CD4-positive, alpha-beta T cell (primary cell): ENCODE results near the gene CCDC33. TPM values are rescaled to one million over a fixed set of nuclear protein-coding genes. Genes with fewer than 3 reads are reported as not detected.

Source experiments
- ATAC-seq: fragments of 200-7000 bp; cut with Tn5 transposase; one replicate; pipeline ENCODE4 v1.10.0; 2022; ENCODE audit warnings: mild to moderate bottlenecking; ENCODE audit not compliant: poor library complexity
- CTCF ChIA-PET: fragments of 350-600 bp; sonication (Branson Sonifier 250); formaldehyde crosslinking; loops from one replicate; lab custom pipeline; 2021; ENCODE audit warnings: antibody characterized with exemption, inconsistent platforms; lab: Charles Lee
- POLR2A ChIA-PET: fragments of 350-600 bp; sonication (Branson Sonifier 250); formaldehyde crosslinking; loops from one replicate; lab custom pipeline; 2021; ENCODE audit warnings: antibody characterized with exemption, inconsistent platforms; lab: Charles Lee
- DNase-seq, 14 experiments: peaks; one replicate each; pipeline ENCODE4 v3.0.0-alpha.2; 2013 to 2020; ENCODE audit warnings: mixed read lengths in 2 of 14
- H3K27ac ChIP-seq, 2 donors: one replicate each; pipeline versions ENCODE4 v1.5.1 to v1.7.0; 2013; ENCODE audit warnings: low read length in 2 of 2, low read depth in 1 of 2, mild to moderate bottlenecking in 1 of 2
- H3K27me3 ChIP-seq, 2 experiments: 1 replicate in 1 of 2; 2 replicates in 1 of 2; pipeline versions ENCODE4 v1.6.1 to v1.7.0; 2013; ENCODE audit warnings: low read length in 2 of 2, control low read depth in 1 of 2, mild to moderate bottlenecking in 1 of 2, moderate library complexity in 1 of 2; ENCODE audit not compliant: insufficient read depth in 2 of 2, control insufficient read depth in 1 of 2
- H3K36me3 ChIP-seq: one replicate; pipeline ENCODE4 v1.6.1; 2013; ENCODE audit warnings: low read length, control low read depth; ENCODE audit not compliant: insufficient read depth
- H3K4me1 ChIP-seq: one replicate; pipeline ENCODE4 v1.6.1; 2013; ENCODE audit warnings: low read length, control low read depth; ENCODE audit not compliant: insufficient read depth
- H3K4me3 ChIP-seq: one replicate; pipeline ENCODE4 v1.5.1; 2013; ENCODE audit warnings: mild to moderate bottlenecking, low read length, moderate library complexity
- H3K9me3 ChIP-seq, 2 experiments: 1 replicate in 1 of 2; 2 replicates in 1 of 2; pipeline versions ENCODE4 v1.6.1 to v1.7.0; 2013; ENCODE audit warnings: low read length in 2 of 2, mild to moderate bottlenecking in 2 of 2, control low read depth in 1 of 2, moderate library complexity in 1 of 2; ENCODE audit not compliant: control insufficient read depth in 1 of 2, insufficient read depth in 1 of 2
- H3K27ac Mint-ChIP-seq: one replicate; pipeline ENCODE4 v1.8.0; 2020; ENCODE audit warnings: mixed read lengths
- H3K27me3 Mint-ChIP-seq: one replicate; pipeline ENCODE4 v1.8.0; 2021; ENCODE audit warnings: mixed read lengths
- H3K36me3 Mint-ChIP-seq: one replicate; pipeline ENCODE4 v1.8.0; 2021; ENCODE audit warnings: low read depth, mixed read lengths
- H3K4me1 Mint-ChIP-seq: one replicate; pipeline ENCODE4 v1.8.0; 2021; ENCODE audit warnings: low read depth, mixed read lengths
- H3K4me3 Mint-ChIP-seq: one replicate; pipeline ENCODE4 v1.8.0; 2020; ENCODE audit warnings: mild to moderate bottlenecking, mixed read lengths
- H3K9me3 Mint-ChIP-seq: one replicate; pipeline ENCODE4 v1.8.0; 2020; ENCODE audit warnings: mixed read lengths
- intact Hi-C, 2 experiments: fragments of 100-400 bp; cut with DNase I in 1 of 2; cut with micrococcal nuclease in 1 of 2; formaldehyde crosslinking; loops; one replicate each; pipeline versions ENCODE4 v1.15.1 to v1.9.0; 2023 to 2025; cut with DNase I, micrococcal nuclease
- total RNA-seq, 174 experiments: library from RNA in 2 of 174; stranded (reverse) in 2 of 174; gene quantifications; one replicate each; pipeline ENCODE4 v1.2.3 and lab custom pipeline; 2021 to 2026
- TF ChIP-seq, protein P1 (sequence below): fragments of 200-600 bp; IDR thresholded peaks from one replicate; pipeline ENCODE4 v1.8.0; 2022; ENCODE audit warnings: antibody characterized with exemption, mild to moderate bottlenecking

Gene CCDC33
- total RNA-seq, 2 experiments from 2014 or later: not detected

DNA sequence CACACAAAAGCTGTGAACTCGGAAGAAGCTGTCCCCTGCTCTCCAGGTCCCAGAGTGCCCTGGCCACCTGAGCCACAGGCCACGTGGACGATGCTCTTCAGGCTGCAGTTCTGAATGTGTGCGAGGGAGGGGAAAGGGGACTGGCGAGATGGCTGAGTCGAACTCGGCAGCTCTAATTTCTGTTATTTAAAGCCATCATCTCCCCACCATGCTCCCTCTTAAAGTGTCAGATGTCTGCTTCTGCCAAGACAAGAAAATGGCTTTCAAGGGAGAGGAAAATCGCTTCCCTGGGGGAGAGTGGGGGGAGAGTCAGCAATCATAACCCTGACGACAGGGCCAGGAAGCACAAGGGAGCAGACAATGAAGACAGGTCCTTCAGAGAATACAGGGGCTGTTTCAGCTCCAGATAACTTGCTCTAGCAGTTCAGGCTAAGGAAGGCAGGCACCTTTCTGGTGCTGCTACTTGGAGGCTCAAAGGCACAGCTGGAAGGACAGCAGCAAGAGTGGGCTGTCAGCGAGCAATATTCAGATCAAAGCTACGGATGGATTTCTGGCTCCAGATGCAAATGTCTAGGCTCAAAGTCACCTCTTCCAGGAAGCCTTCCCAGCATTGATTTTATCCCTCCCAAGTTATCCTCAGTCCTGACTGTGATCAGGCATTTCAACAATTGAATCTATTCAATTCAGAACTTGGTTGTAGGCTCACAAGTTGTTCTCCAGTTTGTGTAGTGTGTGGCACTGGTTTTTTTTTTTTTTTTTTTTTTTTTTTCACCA is 15.5 kb upstream of the CCDC33 start:
- Mint-ChIP-seq H3K9me3 (no peaks in the 10 kb centered on the region), H3K4me1 (peaks cover 19% of the 10 kb centered on the region), H3K36me3 (no peaks in the 10 kb centered on the region), H3K4me3 (no peak overlapping the region), H3K27ac (no peak overlapping the region), H3K27me3 (peaks cover 25% of the 10 kb centered on the region)
- Histone ChIP-seq H3K27ac (no peak overlapping the region), H3K36me3 (no peaks in the 10 kb centered on the region), H3K9me3 (no peaks in the 10 kb centered on the region), H3K4me3 (no peak overlapping the region), H3K4me1 (no peaks in the 10 kb centered on the region), H3K27me3 (peaks cover 0 to 3% of the 10 kb centered on the region in 2 experiments)
- ChIA-PET CTCF (no interaction called here), POLR2A (no interaction called here)
- intact Hi-C loops: no loop called here
- ATAC-seq (no peak), DNase-seq (no peak)
- TF ChIP-seq, protein P1, sequence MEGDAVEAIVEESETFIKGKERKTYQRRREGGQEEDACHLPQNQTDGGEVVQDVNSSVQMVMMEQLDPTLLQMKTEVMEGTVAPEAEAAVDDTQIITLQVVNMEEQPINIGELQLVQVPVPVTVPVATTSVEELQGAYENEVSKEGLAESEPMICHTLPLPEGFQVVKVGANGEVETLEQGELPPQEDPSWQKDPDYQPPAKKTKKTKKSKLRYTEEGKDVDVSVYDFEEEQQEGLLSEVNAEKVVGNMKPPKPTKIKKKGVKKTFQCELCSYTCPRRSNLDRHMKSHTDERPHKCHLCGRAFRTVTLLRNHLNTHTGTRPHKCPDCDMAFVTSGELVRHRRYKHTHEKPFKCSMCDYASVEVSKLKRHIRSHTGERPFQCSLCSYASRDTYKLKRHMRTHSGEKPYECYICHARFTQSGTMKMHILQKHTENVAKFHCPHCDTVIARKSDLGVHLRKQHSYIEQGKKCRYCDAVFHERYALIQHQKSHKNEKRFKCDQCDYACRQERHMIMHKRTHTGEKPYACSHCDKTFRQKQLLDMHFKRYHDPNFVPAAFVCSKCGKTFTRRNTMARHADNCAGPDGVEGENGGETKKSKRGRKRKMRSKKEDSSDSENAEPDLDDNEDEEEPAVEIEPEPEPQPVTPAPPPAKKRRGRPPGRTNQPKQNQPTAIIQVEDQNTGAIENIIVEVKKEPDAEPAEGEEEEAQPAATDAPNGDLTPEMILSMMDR: no peak

DNA sequence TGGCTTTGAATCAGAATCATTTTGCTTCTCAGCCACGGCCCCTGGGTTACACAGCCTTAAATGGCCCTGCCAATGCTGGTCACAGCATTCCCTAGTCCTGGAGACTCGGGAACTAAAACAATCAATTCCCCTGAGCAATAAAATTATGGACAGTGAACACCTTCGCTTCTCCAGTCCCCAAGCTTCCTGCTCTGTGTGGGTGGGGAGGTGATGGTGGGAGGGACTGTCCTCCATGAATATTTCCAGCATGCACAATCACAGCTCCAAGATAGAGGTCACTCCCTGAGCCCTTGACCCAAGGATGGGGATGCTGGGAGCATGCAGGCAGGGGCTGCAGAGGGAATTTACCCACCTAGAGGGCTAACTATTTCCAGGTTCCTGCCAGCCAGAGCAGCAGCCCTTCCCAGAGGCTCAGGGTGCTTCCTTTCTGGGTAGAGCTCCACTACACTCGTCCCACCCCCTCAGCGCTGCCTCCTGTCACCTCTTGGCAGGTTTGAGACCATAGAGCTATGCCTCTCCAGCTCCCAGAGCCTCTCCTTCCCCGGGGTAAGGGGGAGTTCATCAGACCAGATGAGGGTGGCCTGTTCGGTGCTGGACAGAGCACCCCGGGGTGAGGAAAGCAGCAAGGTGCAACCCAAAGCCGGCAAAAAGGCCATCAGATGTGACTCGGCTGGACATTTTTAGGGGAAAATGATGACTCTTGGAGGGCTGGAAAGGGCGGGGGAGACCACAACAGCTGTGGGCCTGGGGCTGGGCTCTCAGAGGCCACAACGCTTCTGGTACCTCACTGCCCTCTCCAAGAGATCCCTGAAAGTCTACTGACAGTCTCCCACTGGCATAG is 14.5 kb upstream of the CCDC33 start:
- H3K4me3 Mint-ChIP-seq: no peak overlapping the region
- CTCF ChIA-PET: no interaction called here

More for the DNA sequence above, 14.5 kb upstream of the CCDC33 start:
- Histone ChIP-seq H3K4me1 (no peaks in the 10 kb centered on the region), H3K36me3 (no peaks in the 10 kb centered on the region), H3K27ac (no peak overlapping the region), H3K27me3 (peaks cover 0 to 3% of the 10 kb centered on the region in 2 experiments), H3K9me3 (no peaks in the 10 kb centered on the region), H3K4me3 (no peak overlapping the region)
- POLR2A ChIA-PET: no interaction called here
- H3K4me1 Mint-ChIP-seq: peaks cover 19% of the 10 kb centered on the region
- no peak overlapping the region for H3K27ac Mint-ChIP-seq
- no peak for ATAC-seq
- no peaks in the 10 kb centered on the region for H3K36me3 Mint-ChIP-seq
- TF ChIP-seq, protein P1: no peak
- intact Hi-C loops: no loop called here
- peaks cover 25% of the 10 kb centered on the region for H3K27me3 Mint-ChIP-seq
- DNase-seq: no peak
- no peaks in the 10 kb centered on the region for H3K9me3 Mint-ChIP-seq
